AG20443 (cell line): ENCODE data around the gene FOXB2.
"Not testable (repeated sequence)": the region's sequence is repeated elsewhere in the genome, so short reads cannot be mapped to it uniquely, and the experiment has no call there.

Experiments
- DNase-seq: peaks from one replicate; pipeline ENCODE4 v3.0.0; 2012; ENCODE audit warnings: low spot score, mixed read lengths

Gene FOXB2

DNA sequence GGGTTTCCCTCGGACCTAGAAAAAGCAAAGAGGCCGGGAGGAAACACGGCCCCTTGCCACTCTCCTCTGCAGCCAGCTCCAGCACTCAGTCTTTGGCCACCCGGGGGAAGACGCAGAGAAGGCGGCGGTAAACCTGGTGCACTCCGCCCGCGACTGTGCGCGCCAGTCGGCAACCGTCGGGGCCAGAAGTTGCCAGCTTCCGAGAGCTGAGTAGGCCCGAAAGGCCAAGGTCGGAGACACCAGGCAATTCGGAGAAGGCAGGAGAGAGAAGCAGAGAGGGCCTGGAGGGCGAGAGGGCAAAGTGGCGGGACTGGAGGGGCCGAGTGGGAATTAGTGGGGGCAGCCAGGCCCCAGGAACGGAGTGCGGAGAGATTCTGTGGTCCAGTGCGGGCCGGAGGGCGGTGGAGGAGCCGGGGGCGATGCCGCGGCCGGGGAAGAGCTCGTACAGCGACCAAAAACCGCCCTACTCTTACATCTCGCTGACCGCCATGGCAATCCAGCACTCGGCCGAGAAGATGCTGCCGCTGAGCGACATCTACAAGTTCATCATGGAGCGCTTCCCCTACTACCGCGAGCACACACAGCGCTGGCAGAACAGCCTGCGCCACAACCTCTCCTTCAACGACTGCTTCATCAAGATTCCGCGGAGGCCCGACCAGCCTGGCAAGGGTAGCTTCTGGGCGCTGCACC lies at the start of gene FOXB2:
Gene FOXB2, plus strand, starts transcription at position 420 of the 690 bp plus-strand sequence. Its CDS starts 0 bp downstream, at position 420.
- DNase-seq: no peak

DNA sequence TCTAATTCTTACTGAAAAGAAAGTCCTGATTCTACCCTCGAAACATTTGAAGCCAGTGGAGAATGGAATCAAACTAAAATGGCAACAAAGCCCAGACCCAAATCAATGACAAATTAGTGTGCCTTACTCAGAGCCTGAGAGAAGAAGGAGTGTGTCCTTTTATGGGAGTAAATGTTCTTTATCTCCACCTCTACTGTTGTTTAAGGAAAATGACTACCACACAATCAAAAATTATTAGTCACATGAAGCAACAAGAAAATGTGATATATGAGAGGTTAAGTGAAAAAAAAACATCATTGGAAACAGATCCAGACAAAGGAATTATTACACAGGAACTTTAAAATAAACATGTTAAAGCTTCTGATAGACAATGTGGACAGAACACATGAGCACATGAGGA lies 49.7 kb upstream of the FOXB2 start:
- no peak for DNase-seq

DNA sequence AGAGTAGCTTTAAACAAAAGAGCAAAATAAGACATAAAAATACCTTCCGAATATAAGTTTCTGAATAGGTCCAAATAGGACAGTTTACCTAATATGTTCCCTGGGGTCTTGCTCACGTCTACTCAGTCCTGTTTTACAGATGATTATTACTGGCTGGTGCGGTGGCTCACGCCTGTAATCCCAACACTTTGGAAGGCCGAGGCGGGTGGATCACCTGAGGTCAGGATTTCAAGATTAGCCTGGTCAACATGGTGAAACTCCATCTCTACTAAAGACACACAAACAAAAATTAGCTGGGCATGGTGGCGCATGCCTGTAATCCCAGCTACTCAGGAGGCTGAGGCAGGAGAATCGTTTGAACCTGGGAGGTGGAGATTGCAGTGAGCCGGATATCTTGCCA lies 40.6 kb upstream of the FOXB2 start:
- not testable (repeated sequence) for DNase-seq

DNA sequence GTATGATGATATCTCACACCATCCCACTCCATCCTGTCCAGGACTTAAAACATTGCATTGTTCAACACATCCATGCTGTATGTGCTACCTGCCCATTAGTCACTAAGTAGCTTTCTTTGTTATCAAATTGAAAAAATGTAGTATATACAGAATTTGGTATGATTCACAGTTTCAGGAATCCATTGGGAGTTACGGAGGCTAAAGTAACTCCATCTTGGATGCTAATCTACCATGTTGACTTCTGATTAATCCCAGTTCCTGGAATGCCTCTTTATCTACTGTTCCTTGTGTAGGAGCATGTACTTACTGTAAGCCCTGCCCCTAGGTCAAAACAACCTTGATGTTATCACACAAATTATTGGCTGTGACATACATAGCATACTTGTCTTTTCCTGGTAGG lies 38.9 kb upstream of the FOXB2 start:
- no peak for DNase-seq

DNA sequence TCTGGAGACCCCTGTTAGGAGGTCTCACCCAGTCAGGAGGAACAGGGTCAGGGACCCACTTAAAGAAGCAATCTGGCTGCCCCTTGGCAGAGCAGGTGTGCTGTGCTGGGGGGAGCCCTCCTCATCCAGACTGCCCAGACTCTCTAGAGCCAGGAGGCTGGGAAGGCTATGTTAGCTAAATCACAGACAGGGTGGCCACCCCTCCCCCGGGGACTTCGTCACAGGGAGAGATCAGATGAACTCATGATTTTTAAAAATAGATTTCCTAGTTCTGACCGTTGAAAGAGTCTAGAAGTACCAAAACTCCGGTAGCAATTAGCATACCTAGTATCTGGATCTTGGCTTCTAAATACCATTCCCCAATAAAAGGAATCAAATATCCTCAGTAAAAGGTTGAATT lies 35.0 kb upstream of the FOXB2 start:
- DNase-seq: no peak

DNA sequence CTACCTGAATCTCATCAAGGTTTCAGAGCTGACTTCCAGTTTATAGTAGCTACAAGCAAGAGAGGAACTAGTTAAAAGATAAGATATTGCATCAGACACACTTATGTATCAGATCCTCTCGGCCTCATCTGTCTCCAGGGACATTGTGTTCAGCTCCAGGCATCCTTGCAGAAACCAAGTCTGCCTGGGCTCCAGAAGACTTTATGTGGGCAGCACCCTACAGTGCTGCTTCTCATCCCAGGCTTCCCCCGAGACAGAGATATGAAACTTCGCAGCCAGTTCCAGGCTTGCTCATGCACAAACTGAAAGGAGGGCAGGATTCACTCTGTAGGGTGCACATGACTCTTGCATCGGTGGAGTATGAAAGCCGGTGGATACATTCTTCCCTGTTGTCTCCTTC lies 33.9 kb upstream of the FOXB2 start:
- no peak for DNase-seq

DNA sequence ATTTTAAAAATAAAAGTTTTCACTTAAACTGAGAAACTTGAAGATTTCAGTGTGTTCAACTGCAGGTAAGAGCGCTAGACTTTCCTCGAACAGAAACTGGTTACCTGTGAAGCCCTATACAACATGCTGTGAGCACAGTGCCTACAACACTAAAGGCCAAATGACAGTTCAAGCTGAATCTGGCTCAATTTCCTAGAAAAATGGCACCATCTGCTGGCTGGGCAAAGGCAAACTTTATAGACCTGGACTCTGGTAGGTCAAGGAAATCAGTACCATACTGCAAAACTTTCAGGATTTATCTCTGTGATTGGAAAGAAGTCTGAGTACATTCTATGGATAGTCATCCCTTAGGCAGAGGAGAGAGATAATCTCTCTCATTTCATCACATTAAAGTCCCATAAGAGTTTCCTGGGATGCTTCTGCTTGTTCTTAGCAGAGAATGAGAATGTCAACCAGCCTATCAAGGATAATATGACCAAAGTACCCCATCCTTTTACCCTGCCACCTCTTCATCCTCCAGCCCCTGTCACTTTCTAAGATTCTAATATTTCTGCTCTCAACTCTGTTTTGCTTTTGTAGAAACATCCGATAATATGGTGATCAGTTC lies 31.8 kb upstream of the FOXB2 start:
- DNase-seq: peak; percentile 74

DNA sequence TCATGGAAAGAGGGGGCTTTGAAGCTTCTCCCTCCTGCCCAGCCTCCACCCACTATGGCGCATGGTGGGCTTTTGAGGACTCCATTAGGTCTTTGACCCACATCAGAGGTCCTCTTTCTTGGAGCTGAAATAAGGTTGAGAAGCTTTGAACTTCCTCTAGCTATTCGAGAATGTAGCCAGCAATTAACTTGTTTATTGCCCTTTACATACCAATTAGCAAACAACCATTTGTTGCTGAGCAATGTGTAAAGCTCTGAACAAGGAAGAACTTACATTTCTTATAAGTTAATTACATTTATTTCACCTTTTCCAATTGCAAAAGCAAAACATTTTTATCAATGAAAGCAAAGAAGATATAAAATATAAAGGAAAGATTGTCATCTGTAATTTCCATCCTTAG lies 30.5 kb upstream of the FOXB2 start:
- no peak for DNase-seq

DNA sequence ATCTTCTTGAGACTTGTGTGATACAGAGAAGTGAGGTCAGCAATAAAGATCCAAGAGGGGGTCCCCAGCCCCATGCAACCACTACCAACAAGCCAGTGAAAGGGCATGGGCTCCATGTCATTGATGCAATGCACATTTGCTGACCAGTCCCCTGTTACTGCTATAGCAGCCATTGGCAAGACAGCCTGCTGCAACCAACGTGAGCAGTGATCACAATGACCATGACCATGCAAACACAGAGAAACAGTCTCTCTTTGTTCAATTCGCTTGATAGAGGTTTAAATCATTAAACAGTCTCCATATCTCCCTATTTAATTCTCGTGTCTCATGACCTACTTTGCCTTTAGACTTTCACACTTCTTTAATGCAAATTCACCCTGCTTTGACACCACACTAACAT lies 30.0 kb upstream of the FOXB2 start:
- DNase-seq: no peak

DNA sequence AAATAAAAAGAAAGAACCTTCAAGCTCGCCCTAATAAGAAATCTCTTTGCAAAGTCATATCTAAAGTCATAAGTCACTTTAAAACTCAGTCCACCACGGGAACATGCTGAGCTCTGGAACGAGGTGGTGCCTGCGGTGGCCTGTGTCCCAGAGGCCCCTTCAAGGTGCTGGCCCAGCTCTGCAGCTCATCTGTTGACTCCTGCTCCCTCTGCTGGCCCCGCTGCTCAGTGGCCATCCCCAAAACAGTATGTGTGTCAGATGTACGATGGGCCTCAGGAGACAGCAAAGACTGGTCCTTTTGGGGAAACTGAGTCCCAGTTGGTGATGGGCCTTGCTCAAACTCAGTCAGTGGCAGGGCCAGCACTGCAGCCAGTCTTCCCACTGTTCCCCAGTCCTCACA lies 22.8 kb upstream of the FOXB2 start:
- peak; percentile 78 for DNase-seq

DNA sequence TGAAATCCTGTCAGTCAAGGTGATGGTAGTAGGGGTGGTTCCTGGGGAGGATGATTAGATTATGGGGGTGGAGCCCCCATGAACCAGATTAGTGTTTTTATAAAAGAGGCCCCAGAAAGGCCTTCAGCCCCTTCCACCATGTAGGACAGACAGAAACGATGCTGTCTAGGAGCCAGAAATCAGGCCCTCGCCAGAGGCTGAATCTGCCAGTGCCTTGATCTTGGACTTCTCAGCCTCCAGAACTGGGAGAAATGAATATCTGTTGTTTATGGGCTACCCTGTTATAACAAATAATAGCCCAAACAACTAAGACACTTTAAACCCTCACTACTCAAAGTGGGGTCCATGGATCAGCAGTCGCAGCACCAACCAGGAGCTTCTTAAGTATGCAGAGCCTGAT lies 20.2 kb upstream of the FOXB2 start:
- DNase-seq: no peak

DNA sequence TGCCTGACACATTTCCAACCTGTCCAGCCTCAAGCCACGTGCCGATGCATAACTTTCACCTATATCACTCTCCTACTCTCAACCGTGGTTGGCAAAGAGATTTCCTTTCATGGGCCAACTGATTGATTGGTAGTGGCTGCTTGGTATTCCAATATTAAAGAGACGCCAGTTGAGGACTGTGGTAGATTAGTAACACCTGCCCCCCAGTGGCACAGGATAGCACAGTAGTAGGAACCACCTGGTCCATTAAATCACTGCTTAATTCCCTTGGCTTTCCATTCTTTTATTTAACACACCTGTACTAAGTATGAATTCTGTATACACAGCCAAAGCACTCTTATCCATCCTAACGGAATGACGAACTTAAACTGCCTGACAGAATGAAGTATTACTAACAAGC lies 19.1 kb upstream of the FOXB2 start:
- no peak for DNase-seq

DNA sequence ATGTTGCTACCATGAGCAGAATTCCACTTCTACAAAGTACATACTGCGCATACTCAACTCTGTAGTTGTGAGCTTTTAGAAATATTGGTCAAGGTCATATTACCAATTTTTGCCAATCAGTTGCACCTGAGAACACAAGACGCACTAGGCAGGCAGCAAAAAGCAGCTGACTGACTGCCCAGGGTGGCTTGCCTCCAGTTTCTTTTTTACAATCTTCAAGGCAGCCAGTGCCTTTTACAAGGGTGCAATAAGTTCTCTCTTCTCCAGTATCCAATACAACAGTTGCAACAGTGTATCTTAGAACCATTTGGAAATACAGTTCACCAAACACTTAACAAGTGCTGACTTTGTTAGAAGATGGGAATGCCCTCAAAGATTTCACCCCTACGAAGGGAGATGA lies 16.1 kb upstream of the FOXB2 start:
- no peak for DNase-seq

DNA sequence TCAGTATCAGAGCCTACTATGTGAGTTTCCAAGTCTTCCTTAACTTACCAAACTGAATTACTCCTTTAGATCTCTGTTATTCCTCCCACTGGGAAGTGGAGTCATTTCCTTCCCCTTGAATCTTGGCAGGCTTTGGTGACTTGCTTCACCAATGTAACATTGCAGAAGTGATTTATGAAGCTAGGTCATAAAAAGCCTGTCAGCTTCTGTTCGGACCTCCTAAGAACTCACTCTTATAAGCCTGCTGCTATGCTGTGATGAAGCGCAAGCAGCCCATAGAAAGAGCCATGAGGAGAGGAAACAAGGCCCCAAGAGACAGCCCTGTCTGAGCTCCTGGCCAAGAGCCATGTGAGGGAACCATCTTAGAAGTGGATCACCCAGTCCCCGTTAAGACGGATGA lies 14.2 kb upstream of the FOXB2 start:
- no peak for DNase-seq

DNA sequence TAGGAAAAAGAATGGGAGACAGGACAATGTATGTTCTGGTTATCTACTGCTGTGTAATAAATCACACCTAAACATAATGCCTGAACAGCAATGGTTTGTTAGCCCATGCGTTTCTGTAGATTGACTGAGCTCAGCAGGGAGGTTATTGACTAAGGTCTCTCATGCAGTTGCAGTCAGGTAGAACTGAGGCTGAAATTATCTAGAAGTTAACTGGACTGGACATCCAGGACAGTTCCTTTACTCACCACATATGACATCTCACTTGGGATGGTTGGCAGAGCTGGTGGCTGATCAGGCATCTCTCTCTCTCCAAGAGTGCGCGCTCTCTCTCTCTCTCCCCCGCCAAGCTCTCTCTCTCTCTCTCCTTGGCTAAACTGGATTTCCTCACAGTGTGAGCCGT lies 8.9 kb upstream of the FOXB2 start:
- no peak for DNase-seq

DNA sequence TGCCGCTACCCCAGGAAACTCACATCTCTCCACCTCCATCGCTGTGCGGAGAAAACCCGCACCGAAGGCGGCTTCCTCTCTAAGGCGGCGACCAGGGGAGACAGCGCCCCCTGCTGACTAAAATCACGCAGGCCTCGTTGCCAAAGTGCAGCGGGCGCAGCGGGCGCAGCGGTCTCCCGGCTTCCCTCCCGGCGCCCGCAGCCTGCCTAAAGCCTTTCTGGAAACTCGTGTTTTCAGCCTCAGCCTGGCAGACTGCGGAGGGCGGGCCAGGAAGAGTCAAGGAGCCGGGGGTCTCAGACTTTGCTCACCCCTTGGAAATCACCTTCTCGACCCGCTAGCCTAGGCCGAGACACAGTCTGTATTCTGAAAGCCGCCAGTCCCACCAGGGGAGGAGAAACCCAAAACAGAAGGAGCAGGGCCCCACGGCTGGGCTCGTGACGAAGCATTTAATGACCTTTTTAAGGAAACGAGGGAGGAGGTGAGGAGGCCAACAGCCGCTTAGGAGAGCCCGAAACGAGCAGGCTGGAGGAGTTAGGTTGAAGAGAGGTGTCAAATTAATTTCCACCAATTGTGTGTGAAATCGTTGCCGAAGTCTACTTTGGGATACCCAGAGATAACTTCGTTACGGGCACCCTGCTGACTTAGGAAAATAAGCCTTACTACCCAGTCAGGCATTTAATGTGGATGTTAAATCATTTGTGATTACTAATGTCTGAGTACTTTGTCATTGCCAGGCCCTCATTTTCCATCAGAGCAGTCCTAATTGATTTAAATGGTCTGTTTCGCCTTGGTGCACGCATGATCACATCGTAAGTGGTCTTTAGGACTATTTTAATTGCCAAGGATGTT lies 7.3 kb upstream of the FOXB2 start:
- DNase-seq: peak; percentile 71

DNA sequence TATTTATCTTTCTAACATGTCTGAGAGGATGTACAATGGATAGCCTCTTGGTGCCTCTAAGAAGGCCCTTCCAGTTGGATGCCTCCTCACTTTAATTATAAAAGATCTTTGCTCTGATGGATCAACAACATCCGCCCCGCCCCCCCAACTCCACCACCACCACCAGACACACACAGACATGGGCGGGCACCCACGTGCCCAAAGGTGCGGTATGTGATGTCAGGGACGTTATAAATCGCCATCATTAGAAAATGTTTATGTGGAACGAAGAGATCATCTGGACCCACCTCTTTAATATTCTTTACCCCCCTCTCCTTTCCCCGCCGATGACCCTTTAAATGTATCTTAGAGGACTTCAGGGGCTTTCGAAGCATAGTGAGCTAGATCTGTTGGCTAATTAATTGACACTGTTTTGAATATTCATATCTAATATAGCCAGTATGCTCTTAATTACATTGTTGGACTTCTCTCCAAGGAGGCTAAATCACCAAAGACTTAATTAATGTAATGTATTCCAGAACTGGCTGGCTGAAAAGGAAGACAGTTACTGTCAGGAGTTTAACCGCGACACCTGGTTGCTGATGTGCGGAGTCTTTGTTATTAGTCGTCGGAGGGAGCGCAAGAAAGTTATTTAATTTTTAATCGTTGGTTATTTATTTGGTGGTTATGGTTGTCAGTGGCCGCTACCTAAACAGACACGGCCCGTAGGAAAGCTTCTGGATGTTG lies 6.1 kb upstream of the FOXB2 start:
- DNase-seq: no peak

DNA sequence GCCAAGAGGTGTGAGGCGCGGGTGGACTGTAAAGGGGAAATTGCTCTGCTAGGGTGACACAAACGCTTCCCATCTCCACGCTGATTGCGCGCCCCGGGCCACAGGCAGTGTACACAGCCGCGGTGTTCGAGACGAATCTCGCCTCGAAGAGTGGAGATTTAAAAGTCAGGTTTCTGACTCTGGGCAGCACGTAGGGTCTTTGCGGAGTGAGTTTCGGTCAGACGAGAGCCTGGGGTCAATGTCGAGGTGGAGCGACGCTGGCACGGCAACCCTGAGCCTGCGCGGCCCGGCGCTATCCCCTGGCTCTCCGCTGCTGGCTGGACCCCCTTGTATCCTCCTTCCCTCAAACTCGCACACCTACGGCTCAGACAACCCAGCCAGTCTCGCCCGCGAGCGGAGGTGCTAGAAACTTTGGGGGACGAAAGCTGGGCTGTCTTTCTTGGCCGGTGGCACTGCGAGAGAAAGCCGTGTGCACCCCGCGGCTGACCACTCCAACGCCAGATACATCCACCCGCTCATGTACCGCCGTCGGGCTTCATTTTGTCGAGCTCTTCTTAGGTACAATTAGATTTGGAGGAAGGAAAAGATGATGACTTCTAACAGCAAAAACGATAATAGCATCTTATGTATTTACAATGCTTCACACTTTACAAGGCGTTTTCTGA lies 5.4 kb upstream of the FOXB2 start:
- no peak for DNase-seq

DNA sequence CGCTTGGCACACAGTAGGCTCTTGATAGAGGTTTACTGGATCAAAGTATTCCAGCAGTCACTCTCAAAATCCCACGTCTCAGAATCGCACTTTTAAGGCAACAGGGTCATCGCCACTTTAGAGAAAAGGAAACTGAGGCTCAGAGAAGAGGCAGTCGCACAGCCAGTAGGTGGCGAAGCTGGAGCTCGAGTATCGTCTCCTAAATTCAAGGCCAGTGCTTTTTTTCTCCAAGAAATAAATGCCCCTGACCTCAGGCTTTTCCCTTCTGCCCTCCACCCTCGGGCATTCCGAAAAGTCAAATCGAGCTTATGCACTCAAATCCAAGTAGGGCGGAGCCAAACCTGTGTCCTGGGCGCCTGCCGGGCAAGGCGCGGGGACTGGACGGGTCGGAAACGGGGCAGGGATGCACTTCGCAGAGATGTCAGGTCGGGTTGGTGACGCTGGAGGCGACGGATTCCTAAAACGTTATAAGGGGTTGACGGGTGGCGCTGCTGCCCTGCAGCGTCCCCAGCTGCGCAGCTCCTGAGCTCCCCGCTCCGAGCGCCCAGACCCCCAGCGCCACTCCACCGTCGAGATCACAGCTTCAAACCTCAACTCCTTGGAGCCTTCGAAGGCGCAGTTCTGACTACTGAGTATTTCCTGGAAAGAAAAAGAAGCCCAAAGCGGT lies 4.7 kb upstream of the FOXB2 start:
- no peak for DNase-seq

DNA sequence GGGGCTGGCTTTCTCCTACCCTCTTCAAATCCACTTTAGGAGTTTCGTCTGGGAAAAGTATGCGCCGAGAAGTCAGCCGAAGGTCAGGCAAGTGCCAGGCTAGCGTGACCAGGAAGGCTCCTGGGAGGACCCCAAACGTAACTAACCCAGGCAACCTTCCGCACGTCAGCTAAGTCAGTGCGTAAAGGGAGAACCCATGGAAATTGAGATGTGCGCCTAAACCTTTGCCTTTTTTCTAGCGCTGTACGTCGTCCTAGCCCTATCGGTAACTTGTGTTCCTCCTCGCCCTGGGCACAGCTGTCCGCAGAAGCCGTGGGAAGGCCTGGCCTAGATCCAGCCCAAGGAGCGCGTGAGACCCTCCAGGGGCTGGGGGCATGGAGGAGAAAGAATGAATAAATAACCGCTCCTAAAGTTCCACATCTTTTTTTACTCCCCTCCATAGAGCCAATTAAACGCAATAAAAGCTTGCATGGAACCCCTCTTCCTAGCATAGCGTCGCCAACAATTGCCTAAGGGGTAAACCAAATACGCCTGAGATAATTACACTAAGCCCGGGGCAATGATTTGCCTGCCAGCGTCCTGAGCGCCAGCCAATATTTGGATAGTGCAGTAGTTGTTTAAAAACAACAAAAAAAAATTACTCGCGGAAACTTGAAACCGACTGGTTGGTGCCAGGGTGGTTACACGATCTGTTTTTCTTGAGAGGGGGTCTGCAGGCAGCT lies 4.0 kb upstream of the FOXB2 start:
- DNase-seq: no peak

DNA sequence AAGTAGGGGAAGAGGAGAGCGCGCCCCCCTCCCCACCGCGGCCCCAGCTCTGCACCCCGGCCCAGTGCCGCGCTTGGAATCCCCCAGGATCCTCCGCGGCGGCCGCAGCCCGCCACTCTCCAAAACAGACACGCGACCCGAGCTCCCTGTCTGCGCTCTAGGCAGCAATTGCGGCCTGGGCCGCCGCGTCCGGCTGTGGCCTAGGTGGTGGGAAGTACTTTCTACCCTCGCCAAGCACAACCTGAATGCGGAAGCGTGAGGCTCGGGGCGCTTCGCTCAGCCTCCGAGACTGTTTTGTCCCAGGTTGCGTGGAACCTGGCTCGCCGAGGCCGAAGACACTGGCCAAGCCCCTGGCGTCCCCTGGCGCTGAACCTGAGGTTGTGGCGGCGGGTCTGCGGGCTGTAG lies 3.3 kb upstream of the FOXB2 start:
- DNase-seq: no peak
